ENCODE measurements around the gene PLTP. TPM values are rescaled to one million over a fixed set of nuclear protein-coding genes. Genes with fewer than 3 reads are reported as not detected.

PLTP gene
- total RNA-seq, 1 experiment from 2014 or later: 4.7 TPM

DNA sequence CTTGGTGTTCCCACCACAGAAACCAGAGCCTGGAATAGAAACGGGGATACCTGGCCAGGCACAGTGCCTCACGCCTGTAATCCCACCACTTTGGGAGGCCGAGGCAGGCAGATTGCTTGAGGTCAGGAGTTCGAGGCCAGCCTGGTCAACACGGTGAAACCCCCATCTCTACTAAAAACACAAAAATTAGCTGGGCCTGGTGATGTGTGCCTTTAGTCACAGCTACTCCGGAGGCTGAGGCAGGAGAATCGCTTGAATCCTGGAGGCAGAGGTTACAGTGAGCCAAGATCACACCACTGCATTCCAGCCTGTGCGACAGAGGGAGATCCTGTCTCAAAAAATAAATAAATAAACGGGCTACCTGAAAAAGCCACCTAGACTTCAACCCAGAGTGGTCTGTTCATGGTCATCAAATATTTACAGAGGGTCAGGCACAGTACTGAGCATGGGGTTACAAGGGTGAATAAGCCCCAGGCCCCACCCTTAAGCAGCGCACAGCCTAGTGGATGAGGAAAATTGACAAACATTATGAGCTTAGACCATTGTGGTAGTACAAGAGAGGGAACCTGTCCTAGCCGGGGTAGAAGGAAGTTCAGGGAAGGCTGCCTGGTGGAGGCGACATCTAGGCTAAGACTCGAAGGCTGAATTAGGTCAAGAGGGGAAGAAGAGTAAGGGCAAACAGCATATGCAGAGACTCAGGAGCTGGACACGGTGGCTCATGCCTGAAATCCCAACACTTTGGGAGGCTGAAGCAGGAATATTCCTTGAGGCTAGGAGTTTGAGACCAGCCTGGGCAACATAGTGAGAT, 15.3 kb upstream of the PLTP start (continued):
- TF ChIP-seq CBX3 (IDR thresholded peaks at IDR 0.05; ENCODE audit: low read depth): no peak
- no peak for TF ChIP-seq EZH2 (IDR thresholded peaks at IDR 0.05)
- TF ChIP-seq, protein P1, sequence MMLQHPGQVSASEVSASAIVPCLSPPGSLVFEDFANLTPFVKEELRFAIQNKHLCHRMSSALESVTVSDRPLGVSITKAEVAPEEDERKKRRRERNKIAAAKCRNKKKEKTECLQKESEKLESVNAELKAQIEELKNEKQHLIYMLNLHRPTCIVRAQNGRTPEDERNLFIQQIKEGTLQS (IDR thresholded peaks at IDR 0.05): no peak
- no peak for TF ChIP-seq ZNF274 (IDR thresholded peaks at IDR 0.05; ENCODE audit: low read depth, low read length)
- no peak for TF ChIP-seq ZFX (IDR thresholded peaks at IDR 0.05)
- no peak for TF ChIP-seq RAD21 (IDR thresholded peaks at IDR 0.05; ENCODE audit: low read depth)
- no peak for TF ChIP-seq FOSL1 (IDR thresholded peaks at IDR 0.05; ENCODE audit: low read depth)
- no peak for TF ChIP-seq EZH2phosphoT487 (IDR thresholded peaks at IDR 0.05; ENCODE audit: borderline replicate concordance)

DNA sequence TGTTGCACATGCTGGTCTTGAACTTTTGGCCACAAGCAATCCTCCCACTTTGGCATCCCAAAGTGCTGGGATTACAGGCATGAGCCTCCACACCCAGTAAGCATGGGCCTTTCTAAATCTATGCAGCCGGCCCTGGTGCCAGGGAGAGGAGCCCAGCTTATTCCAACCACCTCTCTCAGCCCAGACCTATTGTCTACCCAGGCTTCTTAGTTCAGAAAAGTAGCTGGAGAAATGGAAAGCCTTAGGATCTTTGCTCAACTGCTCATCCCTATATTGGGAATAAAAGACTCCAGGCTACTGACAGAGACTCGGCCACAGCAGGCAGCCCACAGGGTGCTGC, 14.7 kb upstream of the PLTP start:
- TF ChIP-seq, protein P2, sequence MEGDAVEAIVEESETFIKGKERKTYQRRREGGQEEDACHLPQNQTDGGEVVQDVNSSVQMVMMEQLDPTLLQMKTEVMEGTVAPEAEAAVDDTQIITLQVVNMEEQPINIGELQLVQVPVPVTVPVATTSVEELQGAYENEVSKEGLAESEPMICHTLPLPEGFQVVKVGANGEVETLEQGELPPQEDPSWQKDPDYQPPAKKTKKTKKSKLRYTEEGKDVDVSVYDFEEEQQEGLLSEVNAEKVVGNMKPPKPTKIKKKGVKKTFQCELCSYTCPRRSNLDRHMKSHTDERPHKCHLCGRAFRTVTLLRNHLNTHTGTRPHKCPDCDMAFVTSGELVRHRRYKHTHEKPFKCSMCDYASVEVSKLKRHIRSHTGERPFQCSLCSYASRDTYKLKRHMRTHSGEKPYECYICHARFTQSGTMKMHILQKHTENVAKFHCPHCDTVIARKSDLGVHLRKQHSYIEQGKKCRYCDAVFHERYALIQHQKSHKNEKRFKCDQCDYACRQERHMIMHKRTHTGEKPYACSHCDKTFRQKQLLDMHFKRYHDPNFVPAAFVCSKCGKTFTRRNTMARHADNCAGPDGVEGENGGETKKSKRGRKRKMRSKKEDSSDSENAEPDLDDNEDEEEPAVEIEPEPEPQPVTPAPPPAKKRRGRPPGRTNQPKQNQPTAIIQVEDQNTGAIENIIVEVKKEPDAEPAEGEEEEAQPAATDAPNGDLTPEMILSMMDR (IDR thresholded peaks at IDR 0.05 in 2 of 3, conservative IDR thresholded peaks at IDR 0.05 in 1 of 3; ENCODE audit: borderline replicate concordance in 1 of 3, insufficient read depth in 1 of 3, low read depth in 2 of 3, low read length in 2 of 3): no peak
- TF ChIP-seq JUND (IDR thresholded peaks at IDR 0.05): no peak
- no peak for TF ChIP-seq CEBPB (IDR thresholded peaks at IDR 0.05; ENCODE audit: low read depth)
- no peak for TF ChIP-seq POLR2A (IDR thresholded peaks at IDR 0.05; ENCODE audit: borderline replicate concordance, extremely low read depth, insufficient read depth, insufficient read length)
- TF ChIP-seq EGR1 (IDR thresholded peaks at IDR 0.05; ENCODE audit: low read depth): no peak
- TF ChIP-seq ZFX (IDR thresholded peaks at IDR 0.05): no peak
- no peak for TF ChIP-seq SP1 (IDR thresholded peaks at IDR 0.05; ENCODE audit: low read depth)
- TF ChIP-seq ELF1 (IDR thresholded peaks at IDR 0.05; ENCODE audit: borderline replicate concordance, low read depth): no peak
- TF ChIP-seq, protein P3, sequence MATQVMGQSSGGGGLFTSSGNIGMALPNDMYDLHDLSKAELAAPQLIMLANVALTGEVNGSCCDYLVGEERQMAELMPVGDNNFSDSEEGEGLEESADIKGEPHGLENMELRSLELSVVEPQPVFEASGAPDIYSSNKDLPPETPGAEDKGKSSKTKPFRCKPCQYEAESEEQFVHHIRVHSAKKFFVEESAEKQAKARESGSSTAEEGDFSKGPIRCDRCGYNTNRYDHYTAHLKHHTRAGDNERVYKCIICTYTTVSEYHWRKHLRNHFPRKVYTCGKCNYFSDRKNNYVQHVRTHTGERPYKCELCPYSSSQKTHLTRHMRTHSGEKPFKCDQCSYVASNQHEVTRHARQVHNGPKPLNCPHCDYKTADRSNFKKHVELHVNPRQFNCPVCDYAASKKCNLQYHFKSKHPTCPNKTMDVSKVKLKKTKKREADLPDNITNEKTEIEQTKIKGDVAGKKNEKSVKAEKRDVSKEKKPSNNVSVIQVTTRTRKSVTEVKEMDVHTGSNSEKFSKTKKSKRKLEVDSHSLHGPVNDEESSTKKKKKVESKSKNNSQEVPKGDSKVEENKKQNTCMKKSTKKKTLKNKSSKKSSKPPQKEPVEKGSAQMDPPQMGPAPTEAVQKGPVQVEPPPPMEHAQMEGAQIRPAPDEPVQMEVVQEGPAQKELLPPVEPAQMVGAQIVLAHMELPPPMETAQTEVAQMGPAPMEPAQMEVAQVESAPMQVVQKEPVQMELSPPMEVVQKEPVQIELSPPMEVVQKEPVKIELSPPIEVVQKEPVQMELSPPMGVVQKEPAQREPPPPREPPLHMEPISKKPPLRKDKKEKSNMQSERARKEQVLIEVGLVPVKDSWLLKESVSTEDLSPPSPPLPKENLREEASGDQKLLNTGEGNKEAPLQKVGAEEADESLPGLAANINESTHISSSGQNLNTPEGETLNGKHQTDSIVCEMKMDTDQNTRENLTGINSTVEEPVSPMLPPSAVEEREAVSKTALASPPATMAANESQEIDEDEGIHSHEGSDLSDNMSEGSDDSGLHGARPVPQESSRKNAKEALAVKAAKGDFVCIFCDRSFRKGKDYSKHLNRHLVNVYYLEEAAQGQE (IDR thresholded peaks at IDR 0.05; ENCODE audit: low read depth): no peak
- TF ChIP-seq YY1 (IDR thresholded peaks at IDR 0.05; ENCODE audit: extremely low read depth, insufficient replicate concordance, low read depth, low read length): no peak
- TF ChIP-seq, protein P1 (IDR thresholded peaks at IDR 0.05): no peak
- TF ChIP-seq, protein P4, sequence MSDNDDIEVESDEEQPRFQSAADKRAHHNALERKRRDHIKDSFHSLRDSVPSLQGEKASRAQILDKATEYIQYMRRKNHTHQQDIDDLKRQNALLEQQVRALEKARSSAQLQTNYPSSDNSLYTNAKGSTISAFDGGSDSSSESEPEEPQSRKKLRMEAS (IDR thresholded peaks at IDR 0.05): no peak
- TF ChIP-seq ZNF274 (IDR thresholded peaks at IDR 0.05; ENCODE audit: low read depth, low read length): no peak
- no peak for TF ChIP-seq EZH2 (IDR thresholded peaks at IDR 0.05)
- no peak for TF ChIP-seq CBX3 (IDR thresholded peaks at IDR 0.05; ENCODE audit: low read depth)
- TF ChIP-seq POLR2AphosphoS5 (IDR thresholded peaks at IDR 0.05; ENCODE audit: low read depth, low read length): no peak
- no peak for TF ChIP-seq RAD21 (IDR thresholded peaks at IDR 0.05; ENCODE audit: low read depth)
- ChIA-PET CTCF (no interaction called here), POLR2A (interaction anchor here (1.0 kb wide), 1 partner anchor 11 kb away, joined by 3 read pairs; no protein-coding TSS in a partner anchor), RAD21 (ENCODE audit: low non-redundant PET in 1 of 2, low total read pairs in 2 of 2, uncharacterized antibody in 2 of 2, unreplicated experiment in 2 of 2) (no interaction called here)
- Histone ChIP-seq H2AFZ (ENCODE audit: low read depth, low read length, poor library complexity, severe bottlenecking) (no peak overlapping the region), H3K9me3 (ENCODE audit: control insufficient read depth in 1 of 2, insufficient read depth in 1 of 2, low read depth in 1 of 2, low read length in 2 of 2) (no peaks in the 10 kb centered on the region), H3K4me2 (ENCODE audit: low read length) (no peak overlapping the region), H3K79me2 (ENCODE audit: insufficient read depth, low read length) (no peaks in the 10 kb centered on the region), H3K9me2 (ENCODE audit: insufficient read depth) (no peaks in the 10 kb centered on the region), H3K9ac (ENCODE audit: low read length) (no peak overlapping the region), H3K27ac (ENCODE audit: low read depth, low read length) (no peak overlapping the region), H4K20me1 (ENCODE audit: insufficient read depth) (no peaks in the 10 kb centered on the region), H3K4me3 (replicated peaks in 1 of 2; ENCODE audit: low read depth in 1 of 2, low read length in 2 of 2) (no peak overlapping the region), H3K36me3 (ENCODE audit: control insufficient read depth in 1 of 2, insufficient read depth in 2 of 2, low read length in 2 of 2) (no peaks in the 10 kb centered on the region), H3K27me3 (ENCODE audit: insufficient read depth, low read length) (no peaks in the 10 kb centered on the region), H3K4me1 (ENCODE audit: control insufficient read depth in 1 of 2, insufficient read depth in 2 of 2, low read length in 2 of 2) (no peaks in the 10 kb centered on the region)
- no TSS peak for BruUV-seq (replicated peaks)
- ATAC-seq: no peak
- intact Hi-C loops (cut with micrococcal nuclease): no loop called here
- DNase-seq (ENCODE audit: low read depth, low spot score): no peak

Data from HCT116 (cell line).